IPS DF 4.7 (cell line): ENCODE data around the gene FGA.

ENCODE experiments used
- DNase-seq: peaks from one replicate; pipeline ENCODE4 v3.0.0-alpha.2; 2013; ENCODE audit warnings: low spot score; ENCODE audit errors: extremely low read depth

The FGA gene

DNA sequence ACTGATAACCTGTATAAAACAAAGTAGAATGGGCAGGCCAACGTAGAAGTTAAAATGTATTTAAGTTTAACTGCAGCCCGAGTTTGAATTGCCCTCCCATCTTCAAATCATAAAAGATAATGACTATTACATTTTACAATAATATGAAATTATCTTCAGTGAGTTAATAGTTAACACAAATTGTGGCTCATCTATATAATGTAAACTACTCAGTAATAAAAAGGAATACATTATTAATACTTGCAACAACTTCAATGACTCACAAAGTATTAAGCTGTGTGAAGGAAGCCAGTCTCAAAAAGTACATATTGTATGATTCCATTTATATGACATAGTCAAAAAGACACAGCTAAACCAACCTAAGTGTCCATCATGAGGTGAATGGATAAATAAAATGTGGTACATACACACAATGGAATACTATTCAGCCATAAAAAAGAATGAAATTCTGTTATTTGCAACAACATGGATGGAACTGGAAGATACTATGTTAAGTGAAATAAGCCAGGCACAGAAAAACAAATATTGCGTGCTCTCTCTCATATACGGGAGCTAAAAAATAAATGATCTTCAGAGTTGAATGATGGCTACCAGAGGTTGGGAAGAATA, 48.2 kb downstream of the FGA start:
- no peak for DNase-seq
